ENCODE data around the gene CUL4A.
A peak's percentile ranks its signal among the peaks of the same experiment; 100 is the strongest.
"Not testable (repeated sequence)": the region's sequence is repeated elsewhere in the genome, so short reads cannot be mapped to it uniquely, and the experiment has no call there.

The CUL4A gene

GRCh38 chr13:113292021-113292862 lies 82.8 kb downstream of the CUL4A start:
- DNase-seq, result peak; percentile 23 to 27
- TF ChIP-seq POLR2A (IDR thresholded peaks at IDR 0.05; ENCODE audit: low read length), result no peak
- TF ChIP-seq GATA1 (IDR thresholded peaks at IDR 0.05; ENCODE audit: low read depth, low read length), result no peak

- no peak for DNase-seq
- no peak for TF ChIP-seq POLR2A (IDR thresholded peaks at IDR 0.05; ENCODE audit: low read length)
- no peak for TF ChIP-seq GATA1 (IDR thresholded peaks at IDR 0.05; ENCODE audit: low read depth, low read length)
These were observed 84.3 kb downstream of the CUL4A start for GRCh38 chr13:113293686-113294085.

- peak; percentile 57 to 85 for DNase-seq
- TF ChIP-seq GATA1 (IDR thresholded peaks at IDR 0.05; ENCODE audit: low read depth, low read length), result no peak
These were observed 86.4 kb downstream of the CUL4A start for GRCh38 chr13:113295776-113296175.

- peak; percentile 79 for TF ChIP-seq POLR2A (IDR thresholded peaks at IDR 0.05; ENCODE audit: low read length)
- no peak for TF ChIP-seq GATA1 (IDR thresholded peaks at IDR 0.05; ENCODE audit: low read depth, low read length)
- DNase-seq, result peak; percentile 99 to 100
These were observed 87.5 kb downstream of the CUL4A start, which contains the start of gene LAMP1 for GRCh38 chr13:113296823-113297369. Gene LAMP1 (plus strand): TSS chr13:113297239. CDS start chr13:113297435, 196 bp downstream.

- DNase-seq, result peak; percentile 73 to 76
- TF ChIP-seq GATA1 (IDR thresholded peaks at IDR 0.05; ENCODE audit: low read depth, low read length) (no peak), POLR2A (IDR thresholded peaks at IDR 0.05; ENCODE audit: low read length) (peak; percentile 19)
These were observed 88.1 kb downstream of the CUL4A start for GRCh38 chr13:113297370-113298042.

GRCh38 chr13:113298043-113298945 lies 88.9 kb downstream of the CUL4A start:
- DNase-seq, result peak; percentile 63 to 72

GRCh38 chr13:113299951-113300350 lies 90.5 kb downstream of the CUL4A start:
- peak in 1 of 2 experiments; percentile 23 for DNase-seq
- TF ChIP-seq GATA1 (IDR thresholded peaks at IDR 0.05; ENCODE audit: low read depth, low read length), result no peak
- TF ChIP-seq POLR2A (IDR thresholded peaks at IDR 0.05; ENCODE audit: low read length), result no peak

More at GRCh38 chr13:113298043-113298945, 88.9 kb downstream of the CUL4A start:
- TF ChIP-seq GATA1 (IDR thresholded peaks at IDR 0.05; ENCODE audit: low read depth, low read length) (no peak), POLR2A (IDR thresholded peaks at IDR 0.05; ENCODE audit: low read length) (no peak)

GRCh38 chr13:113302986-113303385 lies 93.6 kb downstream of the CUL4A start:
- TF ChIP-seq GATA1 (IDR thresholded peaks at IDR 0.05; ENCODE audit: low read depth, low read length) (no peak), POLR2A (IDR thresholded peaks at IDR 0.05; ENCODE audit: low read length) (no peak)

GRCh38 chr13:113304121-113304520 lies 94.7 kb downstream of the CUL4A start:
- DNase-seq, result no peak
- no peak for TF ChIP-seq GATA1 (IDR thresholded peaks at IDR 0.05; ENCODE audit: low read depth, low read length)
- TF ChIP-seq POLR2A (IDR thresholded peaks at IDR 0.05; ENCODE audit: low read length), result no peak

More at GRCh38 chr13:113302986-113303385, 93.6 kb downstream of the CUL4A start:
- DNase-seq, result no peak

- DNase-seq, result no peak
- TF ChIP-seq GATA1 (IDR thresholded peaks at IDR 0.05; ENCODE audit: low read depth, low read length), result no peak
- no peak for TF ChIP-seq POLR2A (IDR thresholded peaks at IDR 0.05; ENCODE audit: low read length)
These were observed 95.8 kb downstream of the CUL4A start for GRCh38 chr13:113305208-113305607.

- DNase-seq, result no peak
- TF ChIP-seq GATA1 (IDR thresholded peaks at IDR 0.05; ENCODE audit: low read depth, low read length) (no peak), POLR2A (IDR thresholded peaks at IDR 0.05; ENCODE audit: low read length) (no peak)
These were observed 98.1 kb downstream of the CUL4A start for GRCh38 chr13:113307491-113307890.

- TF ChIP-seq POLR2A (IDR thresholded peaks at IDR 0.05; ENCODE audit: low read length) (no peak), GATA1 (IDR thresholded peaks at IDR 0.05; ENCODE audit: low read depth, low read length) (no peak)
- DNase-seq, result no peak
These were observed 100.1 kb downstream of the CUL4A start for GRCh38 chr13:113309473-113309872.

- not testable (repeated sequence) for DNase-seq
These were observed 104.7 kb downstream of the CUL4A start for GRCh38 chr13:113314112-113314511.

GRCh38 chr13:113314895-113315470 lies 105.6 kb downstream of the CUL4A start:
- not testable (repeated sequence) for DNase-seq

Measured in erythroblast (primary cell).